SJSA1 (cell line): ENCODE measurements around the gene LYPLA2. TPM values are rescaled to one million over a fixed set of nuclear protein-coding genes. Genes with fewer than 3 reads are reported as not detected.
"Not testable (repeated sequence)": the region's sequence is repeated elsewhere in the genome, so short reads cannot be mapped to it uniquely, and the experiment has no call there.

ENCODE experiments used
- DNase-seq, 2 experiments: peaks; one replicate each; pipeline ENCODE4 v3.0.0-alpha.2; 2015 to 2020; ENCODE audit warnings: low spot score in 2 of 2, low read depth in 1 of 2
- H3K27ac ChIP-seq: fragments of 250-450 bp; sonication (Bioruptor Pico); 2 replicates; pipeline ENCODE4 v1.5.1; 2020; ENCODE audit warnings: mild to moderate bottlenecking, moderate library complexity
- H3K27me3 ChIP-seq: fragments of 250-450 bp; sonication (Bioruptor Pico); replicated peaks from 2 replicates; pipeline ENCODE4 v1.5.1; 2020; ENCODE audit warnings: mild to moderate bottlenecking, moderate library complexity
- H3K36me3 ChIP-seq: fragments of 250-450 bp; sonication (Bioruptor Pico); 2 replicates; pipeline ENCODE4 v1.5.1; 2020; ENCODE audit warnings: mild to moderate bottlenecking
- H3K4me1 ChIP-seq: fragments of 250-450 bp; sonication (Bioruptor Pico); replicated peaks from 2 replicates; pipeline ENCODE4 v1.6.1; 2021; ENCODE audit warnings: mild to moderate bottlenecking
- H3K4me3 ChIP-seq: fragments of 250-450 bp; sonication (Bioruptor Pico); 2 replicates; pipeline ENCODE4 v1.5.1; 2020; ENCODE audit warnings: mild to moderate bottlenecking
- H3K9me3 ChIP-seq: fragments of 250-450 bp; sonication (Bioruptor Pico); replicated peaks from 2 replicates; pipeline ENCODE4 v1.5.1; 2020; ENCODE audit warnings: mild to moderate bottlenecking
- total RNA-seq: library from RNA; depleted of rRNA; stranded (reverse); fragments of >200 nt; shearing (Covaris generic); gene quantifications from 2 replicates; pipeline ENCODE4 v1.2.3, GENCODE V29; 2014

LYPLA2 gene
- total RNA-seq, 1 experiment from 2014 or later = 46.6 TPM

- no peak for DNase-seq
- H3K27me3 ChIP-seq = no peaks in the 10 kb centered on the region
- H3K9me3 ChIP-seq = no peaks in the 10 kb centered on the region; the same call in 1 of the 2 replicates
- no peak overlapping the region for H3K4me3 ChIP-seq
- H3K36me3 ChIP-seq = peaks cover 69% of the 10 kb centered on the region
- no peak overlapping the region for H3K27ac ChIP-seq
- no peaks in the 10 kb centered on the region for H3K4me1 ChIP-seq
Observed at GRCh38 chr1:23763041-23763577, 27.8 kb upstream of the LYPLA2 start.

DNA sequence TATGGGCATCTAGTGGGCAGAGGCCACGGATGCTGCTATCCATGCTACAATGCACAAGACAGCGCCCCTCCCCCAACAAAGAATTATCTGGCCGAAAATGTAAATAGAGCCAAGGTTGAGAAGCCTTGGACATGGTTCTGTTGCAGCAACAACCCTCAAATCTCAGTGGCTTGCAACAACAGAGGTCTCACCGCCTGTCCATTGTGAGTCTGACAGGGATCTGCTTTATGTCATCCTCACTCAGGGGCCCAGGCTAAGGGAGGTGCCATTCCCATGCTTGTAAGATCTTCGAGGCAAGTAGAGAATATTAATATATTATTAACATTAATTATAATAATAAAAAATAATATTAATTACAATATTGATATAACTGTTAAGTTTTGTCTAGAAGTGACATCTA lies 22.2 kb upstream of the LYPLA2 start:
- no peak for DNase-seq
- Histone ChIP-seq H3K4me1 (no peaks in the 10 kb centered on the region), H3K4me3 (no peak overlapping the region), H3K9me3 (no peaks in the 10 kb centered on the region), H3K27me3 (no peaks in the 10 kb centered on the region), H3K27ac (no peak overlapping the region), H3K36me3 (peaks cover 20% of the 10 kb centered on the region)

- peak; percentile 57 to 86 for DNase-seq
- H3K4me3 ChIP-seq = no peak overlapping the region
- H3K36me3 ChIP-seq = peaks cover 4% of the 10 kb centered on the region
- H3K9me3 ChIP-seq = no peaks in the 10 kb centered on the region
- no peak overlapping the region for H3K27ac ChIP-seq
- H3K4me1 ChIP-seq = peaks cover under 1% of the 10 kb centered on the region
- no peaks in the 10 kb centered on the region for H3K27me3 ChIP-seq
Observed at GRCh38 chr1:23772049-23772853, 18.7 kb upstream of the LYPLA2 start.

- no peak overlapping the region for H3K27ac ChIP-seq
- H3K4me1 ChIP-seq = peaks cover 6% of the 10 kb centered on the region
- H3K36me3 ChIP-seq = peaks cover 4% of the 10 kb centered on the region
- no peaks in the 10 kb centered on the region for H3K27me3 ChIP-seq
- no peaks in the 10 kb centered on the region for H3K9me3 ChIP-seq
- no peak for DNase-seq
- no peak overlapping the region for H3K4me3 ChIP-seq
Observed at GRCh38 chr1:23772854-23773242, 18.1 kb upstream of the LYPLA2 start.

DNA sequence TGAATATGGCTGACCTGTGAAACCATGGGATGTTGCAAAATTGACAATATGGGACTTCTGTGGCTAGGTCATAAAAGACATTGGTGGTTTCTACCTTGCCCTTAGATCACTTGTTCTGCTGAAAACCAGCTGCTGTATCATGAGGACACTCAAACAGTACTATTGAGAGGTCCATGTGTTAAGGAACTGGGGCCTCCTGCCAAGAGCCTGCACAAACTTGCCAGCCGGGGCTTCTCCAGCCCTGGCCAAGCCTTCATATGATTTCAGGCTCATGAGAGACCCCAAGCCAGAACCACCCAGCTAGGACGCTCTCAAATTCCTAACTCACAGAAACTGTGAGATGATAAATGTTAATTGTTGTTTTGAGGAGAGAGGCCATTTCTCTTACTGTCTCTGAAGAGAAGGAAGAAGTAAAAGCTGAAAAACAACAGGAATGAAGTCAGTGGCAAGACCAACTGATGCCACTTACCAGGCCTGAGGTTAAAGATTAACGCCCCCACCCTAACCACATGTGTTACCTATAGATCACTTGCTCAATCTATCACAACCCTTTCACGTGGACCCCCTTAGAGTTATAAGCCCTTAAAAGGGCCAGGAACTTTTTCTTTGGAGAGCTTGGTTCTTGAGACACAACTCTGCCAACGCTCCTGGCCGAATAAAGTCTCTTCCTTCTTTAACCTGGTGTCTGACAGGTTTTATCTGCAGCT lies 16.6 kb upstream of the LYPLA2 start:
- no peaks in the 10 kb centered on the region for H3K9me3 ChIP-seq
- no peak overlapping the region for H3K4me3 ChIP-seq
- H3K27ac ChIP-seq = no peak overlapping the region
- no peak for DNase-seq
- H3K36me3 ChIP-seq = peaks cover 7% of the 10 kb centered on the region
- H3K27me3 ChIP-seq = no peaks in the 10 kb centered on the region
- H3K4me1 ChIP-seq = peaks cover 11% of the 10 kb centered on the region

GRCh38 chr1:23776217-23776616 lies 14.7 kb upstream of the LYPLA2 start:
- H3K4me1 ChIP-seq = peaks cover 21% of the 10 kb centered on the region
- H3K9me3 ChIP-seq = no peaks in the 10 kb centered on the region
- H3K36me3 ChIP-seq = peaks cover 23% of the 10 kb centered on the region
- DNase-seq = no peak
- no peak overlapping the region for H3K27ac ChIP-seq
- H3K4me3 ChIP-seq = no peak overlapping the region
- no peaks in the 10 kb centered on the region for H3K27me3 ChIP-seq

- H3K27me3 ChIP-seq = no peaks in the 10 kb centered on the region
- peak; percentile 73 to 84 for DNase-seq
- peaks cover 27% of the 10 kb centered on the region for H3K36me3 ChIP-seq
- H3K4me1 ChIP-seq = peaks cover 21% of the 10 kb centered on the region
- H3K9me3 ChIP-seq = no peaks in the 10 kb centered on the region
- peak within 1 kb of the TSS; percentile 98 for H3K4me3 ChIP-seq
- H3K27ac ChIP-seq = peak within 1 kb of the TSS; percentile 61
Observed at GRCh38 chr1:23777979-23778814, 12.7 kb upstream of the LYPLA2 start, which contains the start of gene PITHD1. TSS of gene PITHD1 (plus strand) at chr1:23778418. CDS start at chr1:23778516, 98 bp downstream.

DNA sequence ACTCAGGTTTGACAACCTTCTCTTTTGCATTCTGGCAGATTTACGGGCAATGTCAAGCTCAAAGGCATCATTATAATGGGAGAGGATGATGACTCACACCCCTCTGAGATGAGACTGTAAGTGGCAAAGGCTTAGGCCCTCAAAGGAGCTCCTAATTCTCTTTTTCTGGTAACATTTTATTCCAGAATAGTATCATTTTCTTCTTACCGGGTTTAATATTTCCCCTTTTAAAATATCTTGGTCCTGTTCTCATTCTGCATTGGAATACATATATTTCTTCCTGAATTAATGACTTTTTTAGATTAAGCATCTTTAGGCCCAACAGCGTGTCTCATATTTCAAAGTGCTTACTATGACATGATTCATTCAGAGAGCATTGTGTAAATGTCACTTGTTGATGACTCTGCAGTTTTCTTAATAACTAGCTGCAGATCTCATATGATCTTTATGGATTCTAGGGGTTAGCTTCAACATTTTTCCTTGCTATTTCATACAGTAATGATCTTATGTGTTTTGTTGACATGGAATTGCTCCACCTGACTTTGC lies 11.0 kb upstream of the LYPLA2 start:
- Histone ChIP-seq H3K4me3 (no peak overlapping the region), H3K36me3 (peaks cover 40% of the 10 kb centered on the region), H3K27me3 (no peaks in the 10 kb centered on the region), H3K27ac (no peak overlapping the region), H3K4me1 (peaks cover 21% of the 10 kb centered on the region), H3K9me3 (no peaks in the 10 kb centered on the region)
- DNase-seq = peak in 1 of 2 experiments; percentile 57

- not testable (repeated sequence) for H3K27me3 ChIP-seq, H3K27ac ChIP-seq, H3K9me3 ChIP-seq, H3K4me3 ChIP-seq, DNase-seq
- Histone ChIP-seq H3K4me1 (peaks cover 15% of the 10 kb centered on the region), H3K36me3 (peaks cover 68% of the 10 kb centered on the region)
Observed at GRCh38 chr1:23783141-23783540, 7.8 kb upstream of the LYPLA2 start.

GRCh38 chr1:23784846-23785245 lies 6.1 kb upstream of the LYPLA2 start:
- H3K27me3 ChIP-seq = no peaks in the 10 kb centered on the region
- H3K9me3 ChIP-seq = no peaks in the 10 kb centered on the region
- H3K4me1 ChIP-seq = peaks cover 12% of the 10 kb centered on the region
- peaks cover 70% of the 10 kb centered on the region for H3K36me3 ChIP-seq
- H3K4me3 ChIP-seq = no peak overlapping the region
- no peak for DNase-seq
- H3K27ac ChIP-seq = no peak overlapping the region

GRCh38 chr1:23787701-23788100 lies 3.2 kb upstream of the LYPLA2 start:
- Histone ChIP-seq H3K4me1 (peaks cover 27% of the 10 kb centered on the region), H3K36me3 (peaks cover 59% of the 10 kb centered on the region), H3K9me3 (0 out of 2 replicates have a peak, but pooled peaks cover 2% of the 10 kb centered on the region), H3K4me3 (no peak overlapping the region), H3K27ac (no peak overlapping the region), H3K27me3 (no peaks in the 10 kb centered on the region)
- DNase-seq = no peak

DNA sequence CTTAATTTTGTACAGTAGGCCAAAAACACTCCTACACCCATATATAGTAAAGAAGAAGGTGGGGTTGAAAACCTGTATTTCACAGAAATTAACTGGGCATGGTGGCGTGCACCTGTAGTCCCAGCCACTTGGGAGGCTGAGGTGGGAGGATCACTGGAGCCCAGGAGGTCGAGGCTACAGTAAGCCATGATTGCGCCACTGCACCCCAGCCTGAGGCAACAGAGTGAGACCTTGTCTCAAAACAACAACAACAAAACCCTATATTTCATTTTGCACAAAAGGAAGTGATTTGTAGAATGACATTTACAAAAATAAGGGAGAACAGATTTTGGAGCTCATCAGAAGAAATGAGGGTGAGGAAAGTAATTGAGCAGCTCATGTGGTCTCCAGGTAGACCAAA lies 2.2 kb upstream of the LYPLA2 start:
- H3K4me3 ChIP-seq = no peak overlapping the region
- no peaks in the 10 kb centered on the region for H3K27me3 ChIP-seq
- H3K36me3 ChIP-seq = peaks cover 64% of the 10 kb centered on the region
- H3K27ac ChIP-seq = no peak overlapping the region
- peaks cover 27% of the 10 kb centered on the region for H3K4me1 ChIP-seq
- DNase-seq = no peak
- 0 out of 2 replicates have a peak, but pooled peaks cover 2% of the 10 kb centered on the region for H3K9me3 ChIP-seq

DNA sequence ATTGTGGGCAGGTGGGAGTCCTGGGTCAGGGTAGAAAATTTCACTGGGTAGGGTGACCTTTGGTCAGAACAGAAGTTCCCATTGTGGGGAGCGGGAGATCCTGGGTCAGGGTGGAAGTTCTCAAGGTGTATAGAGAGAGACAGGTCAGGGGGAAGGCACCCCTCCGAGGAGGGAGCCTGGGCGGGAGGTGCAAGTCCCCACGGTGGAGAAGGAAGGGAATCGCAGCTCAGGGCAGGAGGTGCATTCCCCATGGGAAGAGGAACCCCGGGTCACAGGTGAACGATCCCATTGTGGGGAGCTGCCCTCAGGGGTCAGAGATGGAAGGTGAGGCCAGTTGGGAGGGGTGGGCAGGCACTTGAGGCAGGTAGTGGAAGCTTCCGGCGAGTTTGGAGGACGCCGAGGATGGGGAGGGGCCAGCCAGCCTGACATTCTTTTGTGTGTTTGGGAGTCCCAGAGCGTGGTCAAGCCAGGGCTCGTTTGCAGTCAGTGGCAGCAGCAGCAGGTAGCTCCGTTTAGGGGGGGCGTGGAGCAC lies 637 bp downstream of the LYPLA2 start:
- Histone ChIP-seq H3K27ac (no peak overlapping the region), H3K9me3 (0 out of 2 replicates have a peak, but pooled peaks cover 2% of the 10 kb centered on the region), H3K36me3 (peaks cover 60% of the 10 kb centered on the region), H3K4me1 (peaks cover 27% of the 10 kb centered on the region), H3K4me3 (peak overlapping the region; percentile 60), H3K27me3 (no peaks in the 10 kb centered on the region)
- DNase-seq = peak in 1 of 2 experiments; percentile 31
